HEK293 (cell line): ENCODE data around the gene CASQ2.

Source experiments
- CTCF ChIP-seq: fragments of 450-650 bp; formaldehyde crosslinking; IDR thresholded peaks from 2 replicates; pipeline ENCODE4 v1.5.1; 2016; ENCODE audit warnings: missing biosample characterization, missing genetic modification characterization
- ZBTB11 ChIP-seq: fragments of 450-650 bp; formaldehyde crosslinking; conservative IDR thresholded peaks from 2 replicates; pipeline ENCODE4 v1.5.1; 2016; ENCODE audit warnings: low read depth, missing biosample characterization, missing genetic modification characterization
- ZBTB44 ChIP-seq: fragments of 450-650 bp; IDR thresholded peaks from 2 replicates; pipeline ENCODE4 v1.5.1; 2018; ENCODE audit warnings: missing biosample characterization, mild to moderate bottlenecking, missing genetic modification characterization
- ZBTB8A ChIP-seq: fragments of 450-650 bp; formaldehyde crosslinking; IDR thresholded peaks from 2 replicates; pipeline ENCODE4 v1.5.1; 2016; ENCODE audit warnings: missing biosample characterization, missing genetic modification characterization
- ZEB2 ChIP-seq: fragments of 450-650 bp; formaldehyde crosslinking; IDR thresholded peaks from 2 replicates; pipeline ENCODE4 v1.5.1; 2016; ENCODE audit warnings: missing biosample characterization, missing genetic modification characterization
- ZNF114 ChIP-seq: fragments of 450-650 bp; formaldehyde crosslinking; IDR thresholded peaks from 2 replicates; pipeline ENCODE4 v1.5.0; 2017; ENCODE audit warnings: missing biosample characterization, missing genetic modification characterization
- ZNF23 ChIP-seq: fragments of 450-650 bp; formaldehyde crosslinking; IDR thresholded peaks from 2 replicates; pipeline ENCODE4 v1.5.1; 2016; ENCODE audit warnings: missing biosample characterization, missing genetic modification characterization, borderline replicate concordance
- ZNF426 ChIP-seq: fragments of 450-650 bp; formaldehyde crosslinking; IDR thresholded peaks from 2 replicates; pipeline ENCODE4 v1.5.1; 2017; ENCODE audit warnings: missing biosample characterization, missing genetic modification characterization, mild to moderate bottlenecking, inconsistent platforms, moderate library complexity
- TF ChIP-seq, protein P1 (sequence below): fragments of 450-650 bp; formaldehyde crosslinking; IDR thresholded peaks from 2 replicates; pipeline ENCODE4 v1.5.1; 2016; ENCODE audit warnings: missing biosample characterization, missing genetic modification characterization, low read depth
- TF ChIP-seq, protein P2 (sequence below): fragments of 450-650 bp; formaldehyde crosslinking; IDR thresholded peaks from 2 replicates; pipeline ENCODE4 v1.5.1; 2016; ENCODE audit warnings: missing biosample characterization, missing genetic modification characterization

- no peak for TF ChIP-seq ZNF23
- TF ChIP-seq ZEB2 (tag by site-specific recombination) = no peak
- TF ChIP-seq ZNF426 (tag by site-specific recombination) = no peak
- TF ChIP-seq ZBTB11 = no peak
- no peak for TF ChIP-seq ZNF114
- TF ChIP-seq, protein P1, sequence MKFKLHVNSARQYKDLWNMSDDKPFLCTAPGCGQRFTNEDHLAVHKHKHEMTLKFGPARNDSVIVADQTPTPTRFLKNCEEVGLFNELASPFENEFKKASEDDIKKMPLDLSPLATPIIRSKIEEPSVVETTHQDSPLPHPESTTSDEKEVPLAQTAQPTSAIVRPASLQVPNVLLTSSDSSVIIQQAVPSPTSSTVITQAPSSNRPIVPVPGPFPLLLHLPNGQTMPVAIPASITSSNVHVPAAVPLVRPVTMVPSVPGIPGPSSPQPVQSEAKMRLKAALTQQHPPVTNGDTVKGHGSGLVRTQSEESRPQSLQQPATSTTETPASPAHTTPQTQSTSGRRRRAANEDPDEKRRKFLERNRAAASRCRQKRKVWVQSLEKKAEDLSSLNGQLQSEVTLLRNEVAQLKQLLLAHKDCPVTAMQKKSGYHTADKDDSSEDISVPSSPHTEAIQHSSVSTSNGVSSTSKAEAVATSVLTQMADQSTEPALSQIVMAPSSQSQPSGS (tag by site-specific recombination) = no peak
- no peak for TF ChIP-seq ZBTB44
- no peak for TF ChIP-seq CTCF
- TF ChIP-seq, protein P2, sequence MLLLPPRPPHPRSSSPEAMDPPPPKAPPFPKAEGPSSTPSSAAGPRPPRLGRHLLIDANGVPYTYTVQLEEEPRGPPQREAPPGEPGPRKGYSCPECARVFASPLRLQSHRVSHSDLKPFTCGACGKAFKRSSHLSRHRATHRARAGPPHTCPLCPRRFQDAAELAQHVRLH = no peak
- TF ChIP-seq ZBTB8A (tag by site-specific recombination) = no peak
These were observed 114.4 kb downstream of the CASQ2 start for GRCh38 chr1:115654125-115654524.
